NCI-H526 (cell line): ENCODE data around the gene VAT1L.
"Not testable (repeated sequence)": the region's sequence is repeated elsewhere in the genome, so short reads cannot be mapped to it uniquely, and the experiment has no call there.

ENCODE experiments used
- DNase-seq, 2 experiments: peaks; one replicate each; lab custom pipeline; 2025; lab: John Stamatoyannopoulos, UW

The VAT1L gene

GRCh38 chr16:77913738-77914253 lies 125.4 kb downstream of the VAT1L start:
- no peak for DNase-seq

GRCh38 chr16:77916111-77916510 lies 127.7 kb downstream of the VAT1L start:
- DNase-seq: no peak

- DNase-seq: no peak
These were observed 129.6 kb downstream of the VAT1L start for GRCh38 chr16:77917971-77918370.

GRCh38 chr16:77918809-77919707 lies 130.7 kb downstream of the VAT1L start:
- peak; percentile 28 to 65 for DNase-seq

GRCh38 chr16:77919761-77920415 lies 131.5 kb downstream of the VAT1L start:
- DNase-seq: no peak

GRCh38 chr16:77920984-77921383 lies 132.6 kb downstream of the VAT1L start:
- DNase-seq: no peak

- DNase-seq: no peak
These were observed 133.9 kb downstream of the VAT1L start for GRCh38 chr16:77922228-77922754.

GRCh38 chr16:77925531-77925930 lies 137.2 kb downstream of the VAT1L start:
- no peak for DNase-seq

- no peak for DNase-seq
These were observed 139.7 kb downstream of the VAT1L start for GRCh38 chr16:77928096-77928495.

GRCh38 chr16:77929004-77929403 lies 140.6 kb downstream of the VAT1L start:
- no peak for DNase-seq

- DNase-seq: no peak
These were observed 142.7 kb downstream of the VAT1L start for GRCh38 chr16:77931058-77931457.

GRCh38 chr16:77937473-77938149 lies 149.2 kb downstream of the VAT1L start:
- no peak for DNase-seq

GRCh38 chr16:77938913-77939312 lies 150.5 kb downstream of the VAT1L start:
- DNase-seq: no peak

GRCh38 chr16:77939968-77940367 lies 151.6 kb downstream of the VAT1L start:
- DNase-seq: no peak

- no peak for DNase-seq
These were observed 155.4 kb downstream of the VAT1L start for GRCh38 chr16:77943801-77944200.

GRCh38 chr16:77944631-77945030 lies 156.3 kb downstream of the VAT1L start:
- no peak for DNase-seq

- no peak for DNase-seq
These were observed 156.8 kb downstream of the VAT1L start for GRCh38 chr16:77945126-77945525.

GRCh38 chr16:77946823-77947222 lies 158.5 kb downstream of the VAT1L start:
- DNase-seq: no peak

GRCh38 chr16:77947590-77947989 lies 159.2 kb downstream of the VAT1L start:
- DNase-seq: not testable (repeated sequence)

GRCh38 chr16:77948835-77949234 lies 160.5 kb downstream of the VAT1L start:
- no peak for DNase-seq

- no peak for DNase-seq
These were observed 161.1 kb downstream of the VAT1L start for GRCh38 chr16:77949445-77949844.

GRCh38 chr16:77951788-77952187 lies 163.4 kb downstream of the VAT1L start:
- peak; percentile 28 to 67 for DNase-seq
